ENCODE measurements around the gene SLC34A3.

Gene SLC34A3

GRCh38 chr9:137217276-137218211, 13.2 kb upstream of the SLC34A3 start:
- peak; percentile 75 for DNase-seq (ENCODE audit: low spot score)

- no peak for DNase-seq (ENCODE audit: low spot score)
These were observed 12.4 kb upstream of the SLC34A3 start for GRCh38 chr9:137218212-137218753.

GRCh38 chr9:137218754-137219271, 11.9 kb upstream of the SLC34A3 start:
- peak; percentile 47 for DNase-seq (ENCODE audit: low spot score)

- no peak for DNase-seq (ENCODE audit: low spot score)
These were observed 10.9 kb upstream of the SLC34A3 start for GRCh38 chr9:137219757-137220316.

GRCh38 chr9:137220317-137221094, 10.2 kb upstream of the SLC34A3 start:
- DNase-seq (ENCODE audit: low spot score), result no peak

- DNase-seq (ENCODE audit: low spot score), result no peak
These were observed 9.6 kb upstream of the SLC34A3 start for GRCh38 chr9:137221095-137221505.

- DNase-seq (ENCODE audit: low spot score), result no peak
These were observed 9.1 kb upstream of the SLC34A3 start for GRCh38 chr9:137221506-137222111.

- DNase-seq (ENCODE audit: low spot score), result no peak
These were observed 8.3 kb upstream of the SLC34A3 start, which contains the start of gene RNF208 for GRCh38 chr9:137222190-137223077. Gene RNF208 (minus strand): TSS chr9:137222240. CDS start chr9:137221212, 1,028 bp downstream.

- peak; percentile 99 for DNase-seq (ENCODE audit: low spot score)
These were observed 7.4 kb upstream of the SLC34A3 start for GRCh38 chr9:137223078-137223970.

- no peak for DNase-seq (ENCODE audit: low spot score)
These were observed 5.6 kb upstream of the SLC34A3 start, which contains the start of gene CYSRT1 for GRCh38 chr9:137224830-137225694. Gene CYSRT1 (plus strand): TSS chr9:137225174. CDS start chr9:137225622, 448 bp downstream.

GRCh38 chr9:137225699-137226331, 4.9 kb upstream of the SLC34A3 start:
- DNase-seq (ENCODE audit: low spot score), result no peak

- peak; percentile 92 for DNase-seq (ENCODE audit: low spot score)
These were observed 4.2 kb upstream of the SLC34A3 start for GRCh38 chr9:137226338-137227053.

GRCh38 chr9:137227054-137227852, 3.4 kb upstream of the SLC34A3 start, which contains the start of gene RNF224:
Gene RNF224 (plus strand): TSS chr9:137227502. CDS start chr9:137228336, 834 bp downstream.
- peak; percentile 87 for DNase-seq (ENCODE audit: low spot score)

GRCh38 chr9:137227853-137228505, 2.7 kb upstream of the SLC34A3 start:
- no peak for DNase-seq (ENCODE audit: low spot score)

GRCh38 chr9:137228506-137228967, 2.2 kb upstream of the SLC34A3 start:
- DNase-seq (ENCODE audit: low spot score), result peak; percentile 38
